A549 treated with dexamethasone at 1 μM for 4 hours (cell line): ENCODE measurements around the gene PREP. TPM values are rescaled to one million over a fixed set of nuclear protein-coding genes. Genes with fewer than 3 reads are reported as not detected.

Experiments
- total RNA-seq: library from RNA; stranded (reverse); fragments of 200-300 nt; extraction: Qiagen RNA extraction; gene quantifications from 5 replicates; pipeline ENCODE4 v1.2.3, GENCODE V29; 2022

Gene PREP
- 35.5 to 39.0 TPM (median 38.8 TPM) in 5 replicates for total RNA-seq

GRCh38 chr6:105402939-105403935 is at the start of gene PREP:
Gene PREP (minus strand): TSS chr6:105403082. CDS start chr6:105402891, 191 bp downstream.

Other genes starting within 250 kb of the PREP start
- 21.5 to 24.5 TPM (median 23.6 TPM) in 5 replicates for gene POPDC3, start 223.1 kb downstream of the PREP start, total RNA-seq